BLaER1 (cell line): ENCODE measurements around the gene TENM3.

ENCODE experiments used
- H3K27ac ChIP-seq: shearing (Covaris generic); formaldehyde crosslinking; 2 replicates; pipeline ENCODE4 v1.8.1; 2022
- H3K27me3 ChIP-seq: shearing (Covaris generic); formaldehyde crosslinking; 2 replicates; pipeline ENCODE4 v1.8.1; 2022
- H3K36me3 ChIP-seq: shearing (Covaris generic); formaldehyde crosslinking; 2 replicates; pipeline ENCODE4 v1.8.1; 2022
- H3K4me1 ChIP-seq: shearing (Covaris generic); formaldehyde crosslinking; 2 replicates; pipeline ENCODE4 v1.8.1; 2022
- H3K4me2 ChIP-seq: shearing (Covaris generic); formaldehyde crosslinking; 2 replicates; pipeline ENCODE4 v1.8.1; 2022
- H3K4me3 ChIP-seq: shearing (Covaris generic); formaldehyde crosslinking; 2 replicates; pipeline ENCODE4 v1.8.1; 2022
- H3K9ac ChIP-seq: shearing (Covaris generic); formaldehyde crosslinking; 2 replicates; pipeline ENCODE4 v1.8.1; 2022
- H3K9me3 ChIP-seq: shearing (Covaris generic); formaldehyde crosslinking; 2 replicates; pipeline ENCODE4 v1.8.1; 2022
- H4K20me1 ChIP-seq: shearing (Covaris generic); formaldehyde crosslinking; 2 replicates; pipeline ENCODE4 v1.8.1; 2022
- Cebpa-rat ChIP-seq: shearing (Covaris generic); IDR thresholded peaks from 2 replicates; pipeline ENCODE4 v1.8.1; 2022

Gene TENM3

DNA sequence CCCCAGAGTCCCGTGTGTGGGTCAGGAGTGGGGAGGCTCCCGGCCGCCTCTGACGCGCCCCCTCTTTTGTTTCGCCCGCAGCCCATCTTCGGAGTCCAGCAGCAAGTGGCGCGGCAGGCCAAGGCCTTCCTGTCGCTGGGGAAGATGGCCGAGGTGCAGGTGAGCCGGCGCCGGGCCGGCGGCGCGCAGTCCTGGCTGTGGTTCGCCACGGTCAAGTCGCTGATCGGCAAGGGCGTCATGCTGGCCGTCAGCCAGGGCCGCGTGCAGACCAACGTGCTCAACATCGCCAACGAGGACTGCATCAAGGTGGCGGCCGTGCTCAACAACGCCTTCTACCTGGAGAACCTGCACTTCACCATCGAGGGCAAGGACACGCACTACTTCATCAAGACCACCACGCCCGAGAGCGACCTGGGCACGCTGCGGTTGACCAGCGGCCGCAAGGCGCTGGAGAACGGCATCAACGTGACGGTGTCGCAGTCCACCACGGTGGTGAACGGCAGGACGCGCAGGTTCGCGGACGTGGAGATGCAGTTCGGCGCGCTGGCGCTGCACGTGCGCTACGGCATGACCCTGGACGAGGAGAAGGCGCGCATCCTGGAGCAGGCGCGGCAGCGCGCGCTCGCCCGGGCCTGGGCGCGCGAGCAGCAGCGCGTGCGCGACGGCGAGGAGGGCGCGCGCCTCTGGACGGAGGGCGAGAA, 556.5 kb downstream of the TENM3 start:
- H3K4me3 ChIP-seq: peak overlapping the region; percentile 26; the same call in 1 of the 2 replicates
- no peak overlapping the region for H3K4me2 ChIP-seq

DNA sequence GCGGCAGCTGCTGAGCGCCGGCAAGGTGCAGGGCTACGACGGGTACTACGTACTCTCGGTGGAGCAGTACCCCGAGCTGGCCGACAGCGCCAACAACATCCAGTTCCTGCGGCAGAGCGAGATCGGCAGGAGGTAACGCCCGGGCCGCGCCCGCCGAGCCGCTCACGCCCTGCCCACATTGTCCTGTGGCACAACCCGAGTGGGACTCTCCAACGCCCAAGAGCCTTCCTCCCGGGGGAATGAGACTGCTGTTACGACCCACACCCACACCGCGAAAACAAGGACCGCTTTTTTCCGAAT, 557.0 kb downstream of the TENM3 start:
- peak overlapping the region; percentile 26; the same call in 1 of the 2 replicates for H3K4me3 ChIP-seq
- peaks cover 22% of the 10 kb centered on the region for H3K9me3 ChIP-seq
- no peaks in the 10 kb centered on the region for H3K27me3 ChIP-seq
- H3K9ac ChIP-seq: no peak overlapping the region
- TF ChIP-seq Cebpa-rat: no peak
- H4K20me1 ChIP-seq: no peaks in the 10 kb centered on the region
- H3K27ac ChIP-seq: no peak overlapping the region
- H3K4me1 ChIP-seq: peaks cover 30% of the 10 kb centered on the region
- no peak overlapping the region for H3K4me2 ChIP-seq
- H3K36me3 ChIP-seq: peaks cover 15% of the 10 kb centered on the region

More for the DNA sequence above, 556.5 kb downstream of the TENM3 start:
- H4K20me1 ChIP-seq: no peaks in the 10 kb centered on the region
- no peak for TF ChIP-seq Cebpa-rat
- no peak overlapping the region for H3K27ac ChIP-seq
- H3K4me1 ChIP-seq: peaks cover 30% of the 10 kb centered on the region
- H3K36me3 ChIP-seq: peaks cover 18% of the 10 kb centered on the region
- peaks cover 26% of the 10 kb centered on the region for H3K9me3 ChIP-seq
- H3K27me3 ChIP-seq: no peaks in the 10 kb centered on the region
- H3K9ac ChIP-seq: no peak overlapping the region

DNA sequence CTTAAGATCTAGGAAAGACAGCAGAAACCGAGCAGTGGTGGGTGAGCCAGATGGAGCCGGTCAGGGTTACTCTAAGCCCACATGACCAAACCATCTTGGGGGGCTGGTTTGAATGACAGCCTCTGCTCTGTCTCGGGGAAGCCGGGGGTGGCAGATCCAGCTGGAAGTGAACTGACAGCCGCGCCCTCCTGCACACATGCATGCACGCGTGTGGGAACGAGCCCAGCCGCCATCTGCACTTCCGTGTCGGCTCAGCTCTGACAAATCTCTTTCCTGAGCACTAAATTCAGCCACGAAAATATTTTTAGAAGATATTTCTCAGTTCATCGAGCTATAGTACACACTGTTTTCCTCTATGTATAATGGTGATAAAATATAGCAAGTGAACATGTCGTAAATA, 558.4 kb downstream of the TENM3 start:
- Histone ChIP-seq H3K36me3 (peaks cover 15% of the 10 kb centered on the region), H3K4me2 (peak overlapping the region; percentile 72), H3K27ac (0 out of 2 replicates have a peak overlapping the region, but pooled peaks have one; percentile 24), H3K27me3 (no peaks in the 10 kb centered on the region), H3K9me3 (peaks cover 22% of the 10 kb centered on the region), H4K20me1 (no peaks in the 10 kb centered on the region), H3K4me1 (peaks cover 36% of the 10 kb centered on the region), H3K4me3 (peak overlapping the region; percentile 47), H3K9ac (no peak overlapping the region)
- no peak for TF ChIP-seq Cebpa-rat

DNA sequence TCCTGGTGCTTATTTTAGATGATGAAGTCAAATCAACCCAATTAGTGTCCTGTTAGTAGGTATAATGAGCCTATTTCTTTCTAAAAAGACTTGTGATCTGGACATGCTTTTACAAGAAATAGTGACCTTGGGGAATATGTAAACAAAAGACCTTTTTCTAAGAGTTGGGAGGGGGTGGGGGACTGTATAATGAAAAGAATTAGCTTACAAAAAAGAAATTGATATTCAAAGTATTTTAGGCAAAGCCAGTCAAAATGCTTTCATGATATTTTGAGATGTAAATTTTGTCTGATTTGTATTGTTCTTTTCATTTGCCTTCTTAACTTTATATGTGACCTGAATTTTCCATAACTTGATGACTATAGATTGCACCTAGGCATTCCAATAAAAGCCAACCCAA, 559.4 kb downstream of the TENM3 start:
- Histone ChIP-seq H3K9ac (no peak overlapping the region), H4K20me1 (no peaks in the 10 kb centered on the region), H3K4me3 (no peak overlapping the region), H3K27ac (no peak overlapping the region), H3K4me1 (peaks cover 46% of the 10 kb centered on the region), H3K9me3 (peaks cover 22% of the 10 kb centered on the region), H3K4me2 (peak overlapping the region; percentile 72), H3K36me3 (peaks cover 15% of the 10 kb centered on the region), H3K27me3 (no peaks in the 10 kb centered on the region)
- no peak for TF ChIP-seq Cebpa-rat

DNA sequence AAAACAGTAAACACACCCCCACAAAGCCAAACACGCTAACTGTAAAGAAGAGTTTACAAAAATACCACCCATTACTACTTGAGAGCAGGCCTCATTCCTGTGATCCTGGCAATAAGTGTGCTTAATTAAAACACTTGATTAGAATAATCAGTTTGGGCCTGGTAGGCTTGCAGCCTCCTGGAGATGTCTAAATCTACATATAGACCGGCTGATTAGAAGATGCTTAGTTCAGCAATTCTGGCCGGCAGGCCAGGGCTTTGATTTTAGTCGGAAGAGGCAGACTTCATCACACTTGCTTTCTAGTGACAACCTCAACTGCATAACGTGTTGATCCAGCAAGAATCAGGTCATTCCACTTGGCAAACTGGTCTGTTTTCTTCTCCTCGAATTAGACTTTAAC, 560.0 kb downstream of the TENM3 start:
- H4K20me1 ChIP-seq: no peaks in the 10 kb centered on the region
- H3K4me3 ChIP-seq: no peak overlapping the region
- no peak overlapping the region for H3K4me2 ChIP-seq
- peaks cover 15% of the 10 kb centered on the region for H3K36me3 ChIP-seq
- peaks cover 52% of the 10 kb centered on the region for H3K4me1 ChIP-seq
- H3K27ac ChIP-seq: no peak overlapping the region
- H3K9ac ChIP-seq: no peak overlapping the region
- H3K9me3 ChIP-seq: peaks cover 22% of the 10 kb centered on the region
- TF ChIP-seq Cebpa-rat: no peak
- H3K27me3 ChIP-seq: no peaks in the 10 kb centered on the region

DNA sequence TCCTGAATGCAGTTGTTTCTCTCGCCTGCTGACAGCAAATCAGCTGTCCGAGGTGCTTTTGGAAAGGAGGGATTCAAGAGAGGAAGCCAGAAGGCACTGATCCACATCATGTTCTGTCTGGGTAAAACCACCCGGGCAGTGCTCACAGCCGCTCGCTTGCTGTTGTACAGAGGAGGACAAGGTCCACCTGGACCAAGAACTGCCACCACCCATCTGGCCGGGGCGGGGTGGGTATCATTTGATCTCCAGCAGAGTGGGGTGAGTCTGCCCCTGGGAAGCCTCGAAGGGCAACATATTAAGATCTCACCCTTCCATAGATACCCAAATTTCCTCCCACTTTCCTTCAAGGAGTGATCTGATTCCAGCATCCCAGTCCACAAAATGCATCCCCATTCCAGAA, 560.9 kb downstream of the TENM3 start:
- no peak overlapping the region for H3K9ac ChIP-seq
- no peaks in the 10 kb centered on the region for H4K20me1 ChIP-seq
- no peak overlapping the region for H3K4me3 ChIP-seq
- no peak for TF ChIP-seq Cebpa-rat
- H3K36me3 ChIP-seq: peaks cover 15% of the 10 kb centered on the region
- H3K9me3 ChIP-seq: peaks cover 17% of the 10 kb centered on the region
- H3K27ac ChIP-seq: no peak overlapping the region
- H3K4me2 ChIP-seq: no peak overlapping the region
- peaks cover 61% of the 10 kb centered on the region for H3K4me1 ChIP-seq
- no peaks in the 10 kb centered on the region for H3K27me3 ChIP-seq

DNA sequence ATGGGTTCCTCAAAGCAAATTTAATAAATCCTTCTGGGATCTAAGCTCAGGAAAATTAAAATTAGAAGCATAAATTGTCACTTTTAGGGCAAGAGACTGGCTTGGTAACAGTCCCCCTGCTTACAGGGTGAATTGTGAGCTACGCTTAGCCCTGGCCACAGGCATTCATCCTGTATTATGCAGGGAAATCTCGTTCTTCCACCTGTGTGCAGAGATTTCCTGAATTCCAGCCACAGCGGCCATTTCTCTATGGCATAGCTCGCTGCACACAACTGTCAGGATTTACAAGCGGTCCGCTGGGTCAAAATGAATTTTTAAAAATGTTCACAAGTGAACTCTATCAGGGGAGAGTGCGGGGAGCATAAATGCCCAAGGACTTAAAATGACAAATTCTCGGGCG, 562.1 kb downstream of the TENM3 start:
- Histone ChIP-seq H3K27ac (no peak overlapping the region), H3K27me3 (no peaks in the 10 kb centered on the region), H3K4me1 (peaks cover 72% of the 10 kb centered on the region), H3K36me3 (peaks cover 3% of the 10 kb centered on the region; the same call in 1 of the 2 replicates), H3K9ac (no peak overlapping the region), H3K4me2 (no peak overlapping the region), H3K9me3 (peaks cover 10% of the 10 kb centered on the region), H3K4me3 (no peak overlapping the region), H4K20me1 (no peaks in the 10 kb centered on the region)
- TF ChIP-seq Cebpa-rat: no peak

DNA sequence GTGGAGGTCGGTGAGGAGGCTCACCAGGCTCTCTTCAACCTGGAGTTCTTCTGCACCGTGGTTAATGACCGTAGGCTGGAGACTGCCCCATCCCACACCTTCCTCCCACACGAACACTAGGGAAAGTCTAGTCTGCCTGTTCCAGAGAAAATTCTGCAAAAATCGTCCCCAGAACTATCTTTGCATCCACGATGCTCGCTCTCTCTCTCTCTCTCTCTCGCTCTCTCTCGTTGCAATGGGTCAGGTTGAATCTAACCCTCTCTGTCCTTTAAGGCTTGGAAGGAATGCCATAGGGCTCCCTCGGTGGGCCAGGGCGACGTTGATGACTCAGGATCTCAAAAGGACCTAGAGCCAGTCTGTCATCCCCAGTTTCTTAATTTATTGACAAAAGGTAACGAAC, 562.5 kb downstream of the TENM3 start:
- peaks cover 68% of the 10 kb centered on the region for H3K4me1 ChIP-seq
- no peaks in the 10 kb centered on the region for H3K36me3 ChIP-seq
- no peak overlapping the region for H3K4me3 ChIP-seq
- no peak overlapping the region for H3K4me2 ChIP-seq
- no peaks in the 10 kb centered on the region for H4K20me1 ChIP-seq
- H3K27me3 ChIP-seq: no peaks in the 10 kb centered on the region
- H3K9ac ChIP-seq: no peak overlapping the region
- H3K27ac ChIP-seq: no peak overlapping the region
- TF ChIP-seq Cebpa-rat: no peak
- H3K9me3 ChIP-seq: peaks cover 10% of the 10 kb centered on the region

DNA sequence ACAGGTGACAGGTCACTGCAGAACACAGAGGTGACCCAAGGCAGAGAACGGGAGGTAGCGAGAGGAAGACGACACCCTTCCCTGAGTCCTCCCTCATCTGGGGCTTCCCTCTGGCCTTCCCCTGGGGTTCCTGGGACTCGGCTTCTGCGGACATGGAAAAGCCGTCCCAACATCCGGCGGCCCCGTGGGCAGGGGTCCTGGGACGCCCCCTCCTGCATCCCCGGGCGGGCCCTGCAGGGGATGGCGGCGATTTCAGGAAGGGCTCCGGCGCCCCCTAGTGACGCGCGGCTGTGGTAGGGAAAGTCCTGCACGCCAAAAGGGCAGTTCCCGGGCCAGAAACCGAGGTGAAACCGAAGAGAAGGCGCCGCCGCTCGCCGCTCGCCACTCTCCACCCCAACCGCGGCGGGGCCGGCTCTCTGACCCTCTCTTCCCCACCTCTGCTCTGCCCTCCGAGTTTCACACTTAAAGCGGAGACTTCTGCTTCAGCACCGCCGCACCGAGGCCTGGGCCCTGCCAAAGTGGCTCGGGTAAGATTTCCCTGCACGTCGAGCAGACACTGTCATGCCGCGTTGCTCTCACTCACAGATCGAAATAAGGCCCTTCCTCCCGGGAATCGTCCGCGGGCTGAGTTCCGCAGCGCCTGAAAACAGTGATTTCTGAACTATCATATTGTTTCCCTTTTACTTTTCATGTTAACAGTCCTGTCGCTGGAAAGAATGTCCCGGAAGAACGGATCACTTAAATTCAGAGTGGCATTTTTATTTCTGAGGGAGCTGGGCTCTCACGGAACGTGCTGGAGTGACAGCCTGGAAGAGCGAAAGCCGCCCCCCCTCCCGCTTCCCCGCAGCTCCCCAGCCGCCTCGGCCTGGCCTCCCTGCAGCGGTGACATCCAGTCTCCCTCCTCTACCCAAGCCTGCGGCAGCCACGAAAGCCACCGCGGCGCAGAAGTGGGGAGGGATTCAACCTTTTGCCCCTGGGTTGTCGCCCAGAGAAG, 563.4 kb downstream of the TENM3 start:
- TF ChIP-seq Cebpa-rat: no peak
- H3K9me3 ChIP-seq: peaks cover 17% of the 10 kb centered on the region
- peak overlapping the region; percentile 72 for H3K27ac ChIP-seq
- peak overlapping the region; percentile 64 for H3K4me3 ChIP-seq
- peak overlapping the region; percentile 92 for H3K4me2 ChIP-seq
- H3K4me1 ChIP-seq: peaks cover 60% of the 10 kb centered on the region
- no peaks in the 10 kb centered on the region for H4K20me1 ChIP-seq
- H3K9ac ChIP-seq: peak overlapping the region; percentile 79
- peaks cover 5% of the 10 kb centered on the region; the same call in 1 of the 2 replicates for H3K36me3 ChIP-seq
- no peaks in the 10 kb centered on the region for H3K27me3 ChIP-seq

DNA sequence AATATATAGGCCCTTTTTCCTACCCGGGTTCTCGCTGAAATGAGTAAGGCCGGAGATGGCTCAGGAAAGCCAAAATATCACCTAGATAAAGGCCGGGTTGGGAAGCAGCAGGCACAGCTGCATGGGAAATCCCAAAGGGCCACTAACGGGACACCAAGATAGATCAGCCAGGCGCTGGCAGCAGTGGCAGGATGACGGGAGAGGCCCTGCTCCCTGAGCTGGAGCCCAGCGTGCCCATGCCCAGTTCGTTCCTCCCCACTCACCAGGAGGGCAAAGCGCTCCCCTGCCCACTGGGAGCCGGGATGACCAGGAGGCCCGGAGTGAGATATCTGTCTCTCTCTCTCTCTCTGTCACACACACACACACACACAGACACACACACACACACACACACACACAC, 564.1 kb downstream of the TENM3 start:
- no peak for TF ChIP-seq Cebpa-rat
- Histone ChIP-seq H3K4me2 (peak overlapping the region; percentile 92), H3K9ac (peak overlapping the region; percentile 79), H4K20me1 (no peaks in the 10 kb centered on the region), H3K4me3 (peak overlapping the region; percentile 64), H3K9me3 (peaks cover 25% of the 10 kb centered on the region), H3K4me1 (peaks cover 52% of the 10 kb centered on the region), H3K27me3 (no peaks in the 10 kb centered on the region), H3K27ac (peak overlapping the region; percentile 72; the same call in 1 of the 2 replicates), H3K36me3 (peaks cover 7% of the 10 kb centered on the region; the same call in 1 of the 2 replicates)
